Epithelial cell of esophagus (primary cell): ENCODE results near the gene TBXT.

Experiments used
- DNase-seq: peaks from one replicate; pipeline ENCODE4 v3.0.0; 2010; ENCODE audit warnings: low read depth
- H3K4me3 ChIP-seq: 2 replicates; pipeline ENCODE4 v1.5.1; 2011; ENCODE audit warnings: mild to moderate bottlenecking, low read length, control low read depth
- TF ChIP-seq, protein P1 (sequence below): IDR thresholded peaks from 2 replicates; pipeline ENCODE4 v1.5.1; 2011; ENCODE audit warnings: low read depth, mild to moderate bottlenecking, low read length, control low read depth, inconsistent platforms; ENCODE audit not compliant: insufficient read depth; ENCODE audit errors: missing control alignments

Gene TBXT, protein sequence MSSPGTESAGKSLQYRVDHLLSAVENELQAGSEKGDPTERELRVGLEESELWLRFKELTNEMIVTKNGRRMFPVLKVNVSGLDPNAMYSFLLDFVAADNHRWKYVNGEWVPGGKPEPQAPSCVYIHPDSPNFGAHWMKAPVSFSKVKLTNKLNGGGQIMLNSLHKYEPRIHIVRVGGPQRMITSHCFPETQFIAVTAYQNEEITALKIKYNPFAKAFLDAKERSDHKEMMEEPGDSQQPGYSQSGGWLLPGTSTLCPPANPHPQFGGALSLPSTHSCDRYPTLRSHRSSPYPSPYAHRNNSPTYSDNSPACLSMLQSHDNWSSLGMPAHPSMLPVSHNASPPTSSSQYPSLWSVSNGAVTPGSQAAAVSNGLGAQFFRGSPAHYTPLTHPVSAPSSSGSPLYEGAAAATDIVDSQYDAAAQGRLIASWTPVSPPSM

DNA sequence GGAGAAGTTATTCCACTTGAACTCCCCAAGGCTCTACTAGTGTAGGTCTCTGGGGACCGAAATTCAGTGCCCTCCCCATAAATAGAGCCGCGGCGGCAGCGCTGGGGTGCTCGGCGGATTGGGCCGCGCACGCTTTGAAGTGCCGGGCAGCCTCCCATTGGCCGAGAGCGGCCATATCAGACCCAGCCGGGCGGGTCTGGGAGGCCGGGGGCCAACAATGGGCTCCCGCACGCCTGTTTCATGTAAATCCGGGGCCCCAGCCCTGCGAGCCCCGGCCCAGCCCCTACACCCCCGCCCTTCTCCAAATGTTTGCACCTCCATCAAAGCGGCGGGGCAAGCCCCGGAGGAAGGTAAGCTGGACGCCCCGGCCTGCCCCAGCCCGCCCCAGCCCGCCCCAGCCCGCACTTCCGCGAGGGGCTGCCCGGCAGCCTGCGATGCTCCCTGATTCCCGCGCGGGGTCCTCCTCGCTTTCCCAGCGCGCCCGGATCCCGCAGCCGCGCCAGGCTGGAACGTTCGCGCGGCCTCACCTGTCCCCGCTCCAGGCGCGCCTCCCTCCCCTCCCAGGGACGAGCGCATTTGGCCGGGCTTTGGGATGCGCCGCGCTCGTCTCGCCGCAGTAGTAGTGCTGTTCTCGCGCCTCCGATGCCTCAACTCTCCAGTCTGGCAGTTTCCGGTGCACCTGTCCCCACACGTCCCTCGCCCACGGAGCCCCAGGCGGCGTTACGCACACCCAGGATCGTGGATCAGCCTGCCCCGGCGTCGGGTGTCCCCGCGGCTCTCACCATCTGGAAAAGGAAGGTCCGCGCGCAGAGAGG lies at the start of gene TBXT:
Gene TBXT, minus strand, starts transcription at position 51 of the 815 bp plus-strand sequence. CDS start 260 bp downstream, outside the sequence.
- peak; percentile 5 for DNase-seq
- TF ChIP-seq, protein P1, sequence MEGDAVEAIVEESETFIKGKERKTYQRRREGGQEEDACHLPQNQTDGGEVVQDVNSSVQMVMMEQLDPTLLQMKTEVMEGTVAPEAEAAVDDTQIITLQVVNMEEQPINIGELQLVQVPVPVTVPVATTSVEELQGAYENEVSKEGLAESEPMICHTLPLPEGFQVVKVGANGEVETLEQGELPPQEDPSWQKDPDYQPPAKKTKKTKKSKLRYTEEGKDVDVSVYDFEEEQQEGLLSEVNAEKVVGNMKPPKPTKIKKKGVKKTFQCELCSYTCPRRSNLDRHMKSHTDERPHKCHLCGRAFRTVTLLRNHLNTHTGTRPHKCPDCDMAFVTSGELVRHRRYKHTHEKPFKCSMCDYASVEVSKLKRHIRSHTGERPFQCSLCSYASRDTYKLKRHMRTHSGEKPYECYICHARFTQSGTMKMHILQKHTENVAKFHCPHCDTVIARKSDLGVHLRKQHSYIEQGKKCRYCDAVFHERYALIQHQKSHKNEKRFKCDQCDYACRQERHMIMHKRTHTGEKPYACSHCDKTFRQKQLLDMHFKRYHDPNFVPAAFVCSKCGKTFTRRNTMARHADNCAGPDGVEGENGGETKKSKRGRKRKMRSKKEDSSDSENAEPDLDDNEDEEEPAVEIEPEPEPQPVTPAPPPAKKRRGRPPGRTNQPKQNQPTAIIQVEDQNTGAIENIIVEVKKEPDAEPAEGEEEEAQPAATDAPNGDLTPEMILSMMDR, result no peak
- H3K4me3 ChIP-seq, result no peak within 1 kb of the TSS

DNA sequence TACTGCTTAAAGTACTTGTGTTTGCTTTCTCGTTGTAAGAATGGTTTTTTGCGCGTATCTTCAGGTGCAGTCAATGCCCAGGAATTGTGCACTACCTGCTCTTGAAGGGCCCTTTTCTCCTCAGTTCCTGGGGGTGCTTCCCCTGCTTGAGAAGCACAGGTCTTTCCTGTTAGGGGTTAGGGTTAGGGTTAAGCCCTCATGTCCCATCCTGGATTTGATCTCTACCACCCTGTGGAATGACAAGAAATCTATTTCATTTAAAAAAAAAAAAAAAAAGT lies 39.6 kb upstream of the TBXT start:
- TF ChIP-seq, protein P1, result no peak
- no peak for DNase-seq
- H3K4me3 ChIP-seq, result no peak overlapping the region

DNA sequence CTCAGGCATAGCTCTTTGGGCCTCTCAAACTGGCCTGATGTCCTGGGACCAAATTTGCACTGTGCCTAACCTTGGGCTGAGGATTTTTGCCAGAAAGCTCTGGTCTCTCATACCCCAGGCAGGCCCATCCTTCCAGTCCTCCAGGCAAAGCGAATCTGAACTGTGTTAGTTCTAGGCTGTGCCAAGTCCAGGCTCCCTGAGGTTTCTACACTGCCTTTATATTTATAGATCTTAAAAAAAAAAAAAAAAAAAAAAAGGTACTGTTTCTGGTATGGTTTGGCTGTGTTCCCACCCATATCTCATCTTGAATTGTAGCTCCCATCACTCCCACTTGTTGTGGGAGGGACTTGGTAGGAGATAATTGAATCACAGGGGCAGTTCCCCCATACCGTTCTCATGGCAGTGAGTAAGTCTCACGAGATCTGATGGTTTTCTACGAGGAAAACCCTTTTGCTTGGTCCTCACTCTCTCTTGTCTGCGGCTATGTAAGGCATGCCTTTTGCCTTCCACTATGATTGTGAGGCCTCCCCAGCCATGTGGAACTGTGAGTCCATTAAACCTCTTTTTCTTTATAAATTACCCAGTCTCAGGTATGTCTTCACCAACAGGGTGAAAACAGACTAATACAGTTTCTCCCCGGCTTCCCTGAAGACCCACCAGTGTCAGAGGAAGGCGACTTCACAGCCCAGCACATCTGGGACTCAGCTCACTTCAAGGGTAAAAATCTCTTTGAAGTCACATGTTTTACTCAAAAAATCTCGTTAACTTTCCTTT lies 39.0 kb upstream of the TBXT start:
- no peak for DNase-seq
- H3K4me3 ChIP-seq, result no peak overlapping the region
- TF ChIP-seq, protein P1, result no peak

DNA sequence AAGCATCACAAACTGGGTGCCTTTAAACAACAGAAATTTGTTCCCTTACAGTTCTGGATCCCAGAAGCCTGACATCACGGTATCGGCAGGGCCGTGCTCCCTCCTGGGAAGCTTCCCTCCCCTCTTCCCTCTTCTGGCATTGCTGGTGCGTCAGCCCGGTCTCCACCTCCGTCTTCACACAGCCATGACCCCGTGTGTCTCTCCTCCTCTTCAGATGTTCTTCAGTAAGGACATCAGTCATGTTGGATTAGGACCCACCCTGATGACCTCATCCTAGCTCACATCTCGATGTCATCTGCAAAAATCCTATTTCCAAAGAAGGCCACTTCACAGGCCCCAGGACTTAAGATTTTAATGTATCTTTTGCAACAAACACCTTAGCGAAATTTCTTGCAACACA lies 38.4 kb upstream of the TBXT start:
- TF ChIP-seq, protein P1, result no peak
- no peak for DNase-seq
- no peak overlapping the region for H3K4me3 ChIP-seq

DNA sequence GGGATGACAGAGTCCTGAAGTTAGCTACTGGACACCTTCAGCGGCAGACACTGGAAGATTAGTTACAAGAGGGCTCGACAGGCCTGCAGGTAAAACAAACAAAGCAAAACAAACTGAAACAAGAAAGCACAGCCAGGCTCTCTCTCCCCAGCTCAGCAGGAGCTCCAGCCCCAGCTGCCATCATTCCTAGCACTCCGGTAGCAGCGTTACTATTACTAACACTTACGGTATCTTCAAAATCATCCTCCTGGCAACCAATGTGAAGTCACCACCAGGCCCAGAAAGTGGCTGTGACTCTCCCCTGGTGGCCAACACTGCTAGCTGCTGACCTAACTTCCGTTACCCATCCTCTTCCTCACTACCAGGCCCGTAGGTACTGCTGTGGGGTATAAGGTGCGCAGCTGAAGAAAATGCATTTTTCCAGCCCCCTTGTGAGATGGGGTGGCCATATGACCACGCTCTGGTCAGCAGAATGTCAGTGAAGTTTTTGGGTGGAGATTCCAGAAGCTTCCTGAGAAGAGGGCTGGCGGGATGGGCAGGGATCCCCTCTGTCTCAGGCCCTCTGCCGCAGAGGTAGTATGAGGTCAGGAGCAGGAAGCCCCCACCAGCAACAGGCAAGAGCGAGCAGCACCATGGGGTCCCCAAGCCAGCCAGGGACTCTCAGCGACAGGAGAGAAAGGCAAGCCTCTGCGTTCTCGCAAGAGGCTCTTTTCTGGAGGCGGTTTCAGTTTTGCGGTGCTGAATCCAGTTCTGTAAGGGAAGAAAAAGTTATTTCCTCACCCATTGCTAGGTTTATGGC lies 37.4 kb upstream of the TBXT start:
- TF ChIP-seq, protein P1, result no peak
- no peak overlapping the region for H3K4me3 ChIP-seq
- no peak for DNase-seq

DNA sequence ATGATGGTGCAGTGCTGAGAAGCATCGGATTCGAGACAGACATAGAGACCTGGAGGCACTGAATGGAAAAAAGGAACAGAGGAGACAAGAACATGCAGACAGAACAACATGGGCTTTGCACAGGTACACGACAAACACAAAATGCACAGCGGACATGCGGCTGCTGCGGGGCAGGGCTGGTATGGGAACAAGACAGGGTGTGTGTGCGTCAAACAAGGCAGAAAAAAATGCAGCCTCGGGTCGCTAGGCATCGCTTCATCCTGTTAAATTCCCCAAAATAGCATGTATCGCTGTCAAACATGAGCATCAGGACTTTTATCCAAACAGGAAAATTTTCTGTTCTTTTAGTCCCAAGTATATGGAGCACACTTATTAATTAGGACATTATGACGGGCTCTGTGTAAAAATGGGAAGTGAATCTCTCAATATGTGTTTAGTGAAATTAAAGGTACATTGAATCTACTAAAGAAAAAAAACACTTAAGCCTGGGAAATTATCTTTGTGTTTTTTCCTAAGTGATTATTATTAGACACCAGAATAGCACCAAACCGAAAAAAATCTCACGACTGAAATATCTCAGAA lies 36.1 kb upstream of the TBXT start:
- DNase-seq, result no peak
- no peak overlapping the region for H3K4me3 ChIP-seq
- TF ChIP-seq, protein P1, result no peak
